Renal cortex interstitium (tissue), 11 donors: ENCODE results near the gene RARG. TPM values are rescaled to one million over a fixed set of nuclear protein-coding genes. Genes with fewer than 3 reads are reported as not detected.

ENCODE experiments used
- DNase-seq, 11 donors: peaks; one replicate each; pipeline ENCODE4 v3.0.0-alpha.2; 2013; ENCODE audit warnings: low read depth in 9 of 11, low spot score in 4 of 11; ENCODE audit errors: extremely low read depth in 1 of 11
- polyA plus RNA-seq, 3 donors: library from polyadenylated mRNA; unstranded; fragments of 120-200 nt; gene quantifications; one replicate each; pipeline ENCODE4 v1.2.1, GENCODE V29; 2013; ENCODE audit not compliant: insufficient read length in 3 of 3

RARG gene
- polyA plus RNA-seq, 3 donors, result 28.4 to 36.6 (median 31.4) TPM

GRCh38 chr12:53227341-53227740 is 4.7 kb downstream of the RARG start:
- DNase-seq, result no peak

- no peak for DNase-seq
These were observed 5.2 kb downstream of the RARG start for GRCh38 chr12:53226815-53227214.

- DNase-seq, result no peak
These were observed 6.2 kb downstream of the RARG start for GRCh38 chr12:53225635-53226424.

- DNase-seq, result no peak
These were observed 6.9 kb downstream of the RARG start for GRCh38 chr12:53224897-53225634.

- no peak for DNase-seq
These were observed 7.7 kb downstream of the RARG start for GRCh38 chr12:53224061-53224896.

GRCh38 chr12:53223389-53224060 is 8.5 kb downstream of the RARG start:
- no peak for DNase-seq

- no peak for DNase-seq
These were observed 9.2 kb downstream of the RARG start for GRCh38 chr12:53222806-53223261.

GRCh38 chr12:53222170-53222721 is 9.8 kb downstream of the RARG start:
- DNase-seq, result no peak

GRCh38 chr12:53221203-53222080 is 10.6 kb downstream of the RARG start:
- DNase-seq, result peak in 4 of 11 donors; percentile 60 to 72 (median 70)

GRCh38 chr12:53220694-53221202 is 11.3 kb downstream of the RARG start:
- peak in 10 of 11 donors; percentile 73 to 92 (median 88) for DNase-seq

- DNase-seq, result peak in 2 of 11 donors; percentile 55 to 60
These were observed 11.9 kb downstream of the RARG start for GRCh38 chr12:53219956-53220693.

- no peak for DNase-seq
These were observed 12.6 kb downstream of the RARG start for GRCh38 chr12:53219292-53219955.

GRCh38 chr12:53218551-53219291 is 13.3 kb downstream of the RARG start:
- no peak for DNase-seq

- DNase-seq, result no peak
These were observed 14.1 kb downstream of the RARG start for GRCh38 chr12:53217931-53218307.

GRCh38 chr12:53217051-53217930 is 14.7 kb downstream of the RARG start:
- DNase-seq, result no peak
